ENCODE measurements around the gene LRP8.

The LRP8 gene

GRCh38 chr1:53328009-53328461, at the start of gene LRP8:
Gene LRP8, minus strand, starts transcription at chr1:53328070. Its CDS starts 158 bp downstream, at chr1:53327912.
- DNase-seq (ENCODE audit: low read depth), result peak; percentile 15

- DNase-seq (ENCODE audit: low read depth), result no peak
Observed at GRCh38 chr1:53377438-53377841, 49.6 kb upstream of the LRP8 start.

GRCh38 chr1:53376742-53377437, 49.0 kb upstream of the LRP8 start:
- no peak for DNase-seq (ENCODE audit: low read depth)

- DNase-seq (ENCODE audit: low read depth), result no peak
Observed at GRCh38 chr1:53376041-53376461, 48.2 kb upstream of the LRP8 start.

- no peak for DNase-seq (ENCODE audit: low read depth)
Observed at GRCh38 chr1:53375440-53375839, 47.6 kb upstream of the LRP8 start.

GRCh38 chr1:53373246-53373645, 45.4 kb upstream of the LRP8 start:
- DNase-seq (ENCODE audit: low read depth), result no peak

GRCh38 chr1:53372501-53372951, 44.7 kb upstream of the LRP8 start:
- DNase-seq (ENCODE audit: low read depth), result no peak

- no peak for DNase-seq (ENCODE audit: low read depth)
Observed at GRCh38 chr1:53371851-53372250, 44.0 kb upstream of the LRP8 start.

GRCh38 chr1:53371121-53371666, 43.3 kb upstream of the LRP8 start:
- no peak for DNase-seq (ENCODE audit: low read depth)

GRCh38 chr1:53370369-53370961, 42.6 kb upstream of the LRP8 start:
- DNase-seq (ENCODE audit: low read depth), result no peak

- no peak for DNase-seq (ENCODE audit: low read depth)
Observed at GRCh38 chr1:53369761-53370160, 41.9 kb upstream of the LRP8 start.

- no peak for DNase-seq (ENCODE audit: low read depth)
Observed at GRCh38 chr1:53369034-53369750, 41.3 kb upstream of the LRP8 start.

- no peak for DNase-seq (ENCODE audit: low read depth)
Observed at GRCh38 chr1:53368314-53369033, 40.6 kb upstream of the LRP8 start.

GRCh38 chr1:53367503-53368313, 39.8 kb upstream of the LRP8 start:
- no peak for DNase-seq (ENCODE audit: low read depth)

GRCh38 chr1:53366901-53367502, 39.1 kb upstream of the LRP8 start:
- DNase-seq (ENCODE audit: low read depth), result no peak

GRCh38 chr1:53365437-53366063, 37.7 kb upstream of the LRP8 start:
- DNase-seq (ENCODE audit: low read depth), result no peak

- DNase-seq (ENCODE audit: low read depth), result no peak
Observed at GRCh38 chr1:53362851-53363642, 35.2 kb upstream of the LRP8 start.

GRCh38 chr1:53362270-53362669, 34.4 kb upstream of the LRP8 start:
- no peak for DNase-seq (ENCODE audit: low read depth)

- no peak for DNase-seq (ENCODE audit: low read depth)
Observed at GRCh38 chr1:53361541-53361961, 33.7 kb upstream of the LRP8 start.

- no peak for DNase-seq (ENCODE audit: low read depth)
Observed at GRCh38 chr1:53359934-53360276, 32.0 kb upstream of the LRP8 start.

All from GM04504 (cell line).